ENCODE measurements around the gene RXFP1.

Gene RXFP1

DNA sequence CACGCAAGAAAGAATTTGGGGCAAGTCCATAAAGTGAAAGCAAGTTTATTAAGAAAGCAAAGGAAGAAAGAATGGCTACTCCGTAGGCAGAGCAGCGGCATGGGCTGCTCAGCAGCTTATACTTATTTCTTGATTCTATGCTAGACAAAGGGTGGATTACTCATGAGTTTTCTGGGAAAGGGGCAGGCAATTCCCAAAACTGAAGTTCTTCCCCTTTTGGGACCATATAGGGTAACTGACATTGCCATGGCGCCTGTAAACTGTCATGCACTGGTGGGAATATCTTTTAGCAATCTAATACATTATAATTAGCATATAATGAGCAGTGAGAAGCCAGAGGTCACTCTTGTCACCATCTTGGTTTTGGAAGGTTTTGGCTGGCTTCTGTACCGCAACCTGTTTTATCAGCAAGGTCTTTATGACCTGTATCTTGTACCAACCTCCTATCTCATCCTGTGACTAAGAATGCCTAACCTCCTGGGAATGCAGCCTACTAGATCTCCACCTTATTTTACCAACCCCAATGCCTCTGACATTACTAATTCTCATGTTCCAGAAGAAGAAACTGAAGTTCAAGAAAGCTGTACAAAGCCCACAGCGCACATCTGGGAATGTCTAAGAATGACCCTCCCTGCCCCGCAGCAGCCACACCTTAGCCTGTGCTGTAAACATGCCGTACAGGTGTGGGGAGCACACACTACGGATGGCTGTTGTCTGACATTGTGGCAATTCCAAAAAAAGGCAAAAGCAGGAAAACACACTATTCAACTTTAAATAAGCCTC, 18.6 kb downstream of the RXFP1 start:
- Histone ChIP-seq H3K4me2 (ENCODE audit: low read length) (no peak overlapping the region), H2AFZ (ENCODE audit: low read depth, low read length) (no peak overlapping the region), H3K79me2 (ENCODE audit: low read length) (no peaks in the 10 kb centered on the region)

DNA sequence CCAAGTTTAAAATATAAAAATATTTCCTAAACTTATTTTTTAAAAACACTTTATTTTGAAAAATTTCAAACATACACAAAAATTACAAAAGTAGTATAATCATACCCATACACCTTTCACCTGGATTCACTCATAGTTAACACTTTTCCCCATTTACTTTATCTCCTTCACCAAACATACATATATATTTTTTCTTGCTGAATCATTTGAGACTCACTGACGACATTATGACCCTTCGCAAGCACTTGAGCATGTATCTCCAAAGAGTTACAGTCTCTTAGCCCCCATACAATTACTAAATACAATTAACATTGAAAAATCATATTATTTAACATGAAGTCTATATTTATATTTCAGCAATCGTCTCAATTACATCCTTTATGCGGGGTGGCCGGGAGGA, 19.8 kb downstream of the RXFP1 start:
- no peaks in the 10 kb centered on the region for H3K27me3 ChIP-seq (ENCODE audit: low read depth, low read length)
- TF ChIP-seq, protein P1, sequence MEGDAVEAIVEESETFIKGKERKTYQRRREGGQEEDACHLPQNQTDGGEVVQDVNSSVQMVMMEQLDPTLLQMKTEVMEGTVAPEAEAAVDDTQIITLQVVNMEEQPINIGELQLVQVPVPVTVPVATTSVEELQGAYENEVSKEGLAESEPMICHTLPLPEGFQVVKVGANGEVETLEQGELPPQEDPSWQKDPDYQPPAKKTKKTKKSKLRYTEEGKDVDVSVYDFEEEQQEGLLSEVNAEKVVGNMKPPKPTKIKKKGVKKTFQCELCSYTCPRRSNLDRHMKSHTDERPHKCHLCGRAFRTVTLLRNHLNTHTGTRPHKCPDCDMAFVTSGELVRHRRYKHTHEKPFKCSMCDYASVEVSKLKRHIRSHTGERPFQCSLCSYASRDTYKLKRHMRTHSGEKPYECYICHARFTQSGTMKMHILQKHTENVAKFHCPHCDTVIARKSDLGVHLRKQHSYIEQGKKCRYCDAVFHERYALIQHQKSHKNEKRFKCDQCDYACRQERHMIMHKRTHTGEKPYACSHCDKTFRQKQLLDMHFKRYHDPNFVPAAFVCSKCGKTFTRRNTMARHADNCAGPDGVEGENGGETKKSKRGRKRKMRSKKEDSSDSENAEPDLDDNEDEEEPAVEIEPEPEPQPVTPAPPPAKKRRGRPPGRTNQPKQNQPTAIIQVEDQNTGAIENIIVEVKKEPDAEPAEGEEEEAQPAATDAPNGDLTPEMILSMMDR (IDR thresholded peaks at IDR 0.05; ENCODE audit: low read depth, low read length) = no peak
- TF ChIP-seq EZH2phosphoT487 (IDR thresholded peaks at IDR 0.05; ENCODE audit: low read depth) = no peak
- H3K4me1 ChIP-seq (ENCODE audit: low read length) = peaks cover 11% of the 10 kb centered on the region
- H4K20me1 ChIP-seq (ENCODE audit: insufficient read depth, low read length) = no peaks in the 10 kb centered on the region
- no peak overlapping the region for H3K4me3 ChIP-seq (ENCODE audit: low read length)
- H3K36me3 ChIP-seq (replicated peaks; ENCODE audit: low read depth, low read length) = no peaks in the 10 kb centered on the region
- no peak overlapping the region for H3K27ac ChIP-seq (ENCODE audit: low read length)
- H3K9ac ChIP-seq (ENCODE audit: low read length) = no peak overlapping the region
- H3K4me2 ChIP-seq (ENCODE audit: low read length) = no peak overlapping the region
- H2AFZ ChIP-seq (ENCODE audit: low read depth, low read length) = no peak overlapping the region
- no peaks in the 10 kb centered on the region for H3K9me3 ChIP-seq (ENCODE audit: insufficient read depth, low read length)
- H3K79me2 ChIP-seq (ENCODE audit: low read length) = no peaks in the 10 kb centered on the region

More for the DNA sequence above, 18.6 kb downstream of the RXFP1 start:
- Histone ChIP-seq H3K4me1 (ENCODE audit: low read length) (peaks cover 13% of the 10 kb centered on the region), H3K27me3 (ENCODE audit: low read depth, low read length) (no peaks in the 10 kb centered on the region), H3K36me3 (replicated peaks; ENCODE audit: low read depth, low read length) (no peaks in the 10 kb centered on the region), H3K27ac (ENCODE audit: low read length) (no peak overlapping the region), H3K9me3 (ENCODE audit: insufficient read depth, low read length) (no peaks in the 10 kb centered on the region), H3K4me3 (ENCODE audit: low read length) (no peak overlapping the region), H4K20me1 (ENCODE audit: insufficient read depth, low read length) (no peaks in the 10 kb centered on the region), H3K9ac (ENCODE audit: low read length) (no peak overlapping the region)
- TF ChIP-seq EZH2phosphoT487 (IDR thresholded peaks at IDR 0.05; ENCODE audit: low read depth) = no peak
- TF ChIP-seq, protein P1 (IDR thresholded peaks at IDR 0.05; ENCODE audit: low read depth, low read length) = no peak

DNA sequence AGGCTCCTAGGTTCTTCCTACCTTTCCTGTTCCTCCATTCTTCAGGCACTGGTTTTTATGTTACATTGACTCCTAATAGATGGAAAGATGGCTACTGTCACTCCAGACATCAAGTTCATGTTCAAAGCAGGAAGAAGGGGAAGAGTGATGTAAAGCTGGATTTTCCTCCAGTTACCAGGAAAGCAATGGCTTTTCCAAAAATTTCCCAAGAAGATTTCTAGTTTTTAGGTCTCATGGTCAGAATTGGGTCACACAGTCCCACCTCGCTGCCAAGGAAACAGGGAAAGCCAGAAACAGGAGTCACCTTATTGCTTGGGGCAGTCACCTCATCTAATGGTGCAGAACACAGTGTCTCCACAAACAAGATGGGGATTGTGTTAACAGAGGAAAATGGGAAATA, 21.5 kb downstream of the RXFP1 start:
- Histone ChIP-seq H2AFZ (ENCODE audit: low read depth, low read length) (0 out of 2 replicates have a peak overlapping the region, but pooled peaks have one; percentile 18), H3K4me1 (ENCODE audit: low read length) (peaks cover 11% of the 10 kb centered on the region), H3K27ac (ENCODE audit: low read length) (no peak overlapping the region), H3K4me2 (ENCODE audit: low read length) (no peak overlapping the region), H3K36me3 (replicated peaks; ENCODE audit: low read depth, low read length) (no peaks in the 10 kb centered on the region), H3K79me2 (ENCODE audit: low read length) (no peaks in the 10 kb centered on the region), H3K9ac (ENCODE audit: low read length) (no peak overlapping the region), H3K4me3 (ENCODE audit: low read length) (no peak overlapping the region), H4K20me1 (ENCODE audit: insufficient read depth, low read length) (no peaks in the 10 kb centered on the region), H3K9me3 (ENCODE audit: insufficient read depth, low read length) (no peaks in the 10 kb centered on the region), H3K27me3 (ENCODE audit: low read depth, low read length) (no peaks in the 10 kb centered on the region)
- TF ChIP-seq EZH2phosphoT487 (IDR thresholded peaks at IDR 0.05; ENCODE audit: low read depth) = no peak
- TF ChIP-seq, protein P1 (IDR thresholded peaks at IDR 0.05; ENCODE audit: low read depth, low read length) = no peak

DNA sequence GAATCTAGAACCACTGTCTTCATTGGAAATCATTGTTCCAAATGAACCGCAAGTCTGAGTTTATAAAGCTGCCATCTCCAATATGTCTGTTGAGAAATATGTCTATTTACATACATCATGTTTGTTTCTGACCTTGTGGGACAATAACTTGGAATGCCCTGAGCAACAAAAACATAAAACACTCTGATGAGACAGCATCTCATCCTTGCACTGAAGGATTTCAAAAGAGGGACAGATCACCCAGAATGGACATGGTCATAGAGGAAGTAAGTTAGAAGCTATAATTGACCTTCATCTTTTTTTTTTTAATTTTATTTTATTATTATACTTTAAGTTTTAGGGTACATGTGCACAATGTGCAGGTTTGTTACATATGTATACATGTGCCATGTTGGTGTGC, 22.5 kb downstream of the RXFP1 start:
- H3K79me2 ChIP-seq (ENCODE audit: low read length) = no peaks in the 10 kb centered on the region
- TF ChIP-seq, protein P1 (IDR thresholded peaks at IDR 0.05; ENCODE audit: low read depth, low read length) = no peak
- TF ChIP-seq EZH2phosphoT487 (IDR thresholded peaks at IDR 0.05; ENCODE audit: low read depth) = no peak

More for the DNA sequence above, 22.5 kb downstream of the RXFP1 start:
- no peak overlapping the region for H3K27ac ChIP-seq (ENCODE audit: low read length)
- H3K4me2 ChIP-seq (ENCODE audit: low read length) = no peak overlapping the region
- H3K9ac ChIP-seq (ENCODE audit: low read length) = no peak overlapping the region
- H3K36me3 ChIP-seq (replicated peaks; ENCODE audit: low read depth, low read length) = no peaks in the 10 kb centered on the region
- H3K4me1 ChIP-seq (ENCODE audit: low read length) = peaks cover 7% of the 10 kb centered on the region
- H3K27me3 ChIP-seq (ENCODE audit: low read depth, low read length) = no peaks in the 10 kb centered on the region
- no peaks in the 10 kb centered on the region for H4K20me1 ChIP-seq (ENCODE audit: insufficient read depth, low read length)
- H3K4me3 ChIP-seq (ENCODE audit: low read length) = no peak overlapping the region
- no peak overlapping the region for H2AFZ ChIP-seq (ENCODE audit: low read depth, low read length)
- H3K9me3 ChIP-seq (ENCODE audit: insufficient read depth, low read length) = no peaks in the 10 kb centered on the region
